ENCODE data around the gene KRTAP20-2. TPM values are rescaled to one million over a fixed set of nuclear protein-coding genes. Genes with fewer than 3 reads are reported as not detected.

Gene KRTAP20-2
- polyA plus RNA-seq, 1 donor (not counting 4 experiments of a cell fraction or from before 2014, with no cell fraction given) = not detected

GRCh38 chr21:30674312-30674711, 39.3 kb downstream of the KRTAP20-2 start:
- Histone ChIP-seq H3K36me3 (ENCODE audit: control insufficient read depth in 2 of 2, extremely low read depth in 1 of 2, insufficient read depth in 2 of 2, low read length in 2 of 2) (no peaks in the 10 kb centered on the region), H3K27ac (ENCODE audit: control insufficient read depth, insufficient read depth, low read length) (no peak overlapping the region), H4K20me1 (ENCODE audit: control insufficient read depth, extremely low read depth, insufficient read depth, low read length) (no peaks in the 10 kb centered on the region), H3K9me1 (ENCODE audit: control insufficient read depth, extremely low read depth, insufficient read depth, low read length) (no peaks in the 10 kb centered on the region), H3K9ac (ENCODE audit: control insufficient read depth, extremely low read depth, insufficient read depth, low read length) (no peak overlapping the region), H3K4me3 (ENCODE audit: control insufficient read depth in 2 of 3, extremely low read depth in 1 of 3, insufficient read depth in 2 of 3, low read depth in 1 of 3, low read length in 3 of 3) (no peak overlapping the region), H3K4me2 (ENCODE audit: control insufficient read depth, extremely low read depth, insufficient read depth, low read depth, low read length) (no peak overlapping the region), H3K79me2 (ENCODE audit: control insufficient read depth, insufficient read depth, low read length) (no peaks in the 10 kb centered on the region), H3K27me3 (ENCODE audit: control insufficient read depth, extremely low read depth, insufficient read depth, low read length) (no peaks in the 10 kb centered on the region), H3K9me3 (ENCODE audit: control insufficient read depth, low read depth, low read length) (no peaks in the 10 kb centered on the region), H3K4me1 (ENCODE audit: control insufficient read depth, extremely low read depth, insufficient read depth, low read length) (no peaks in the 10 kb centered on the region), H2AFZ (ENCODE audit: control insufficient read depth, low read length) (no peak overlapping the region)
- no peak for TF ChIP-seq CTCF (optimal IDR thresholded peaks at IDR 0.05 in 1 of 3, IDR thresholded peaks at IDR 0.05 in 1 of 3, conservative IDR thresholded peaks at IDR 0.05 in 1 of 3; ENCODE audit: extremely low read depth in 1 of 3, insufficient read depth in 2 of 3, low read length in 3 of 3)
- no peak for TF ChIP-seq EZH2 (IDR thresholded peaks at IDR 0.05; ENCODE audit: low read length)
- FAIRE-seq (no peak), DNase-seq (ENCODE audit: low read depth, low spot score) (no peak)
- dilution Hi-C loops (cut with MboI; ENCODE audit: extremely low pct_ligation_motif_present, low sequenced_read_pairs) = no loop called here

- H3K27me3 ChIP-seq (ENCODE audit: control insufficient read depth, extremely low read depth, insufficient read depth, low read length) = no peaks in the 10 kb centered on the region
- H2AFZ ChIP-seq (ENCODE audit: control insufficient read depth, low read length) = no peak overlapping the region
- dilution Hi-C loops (cut with MboI; ENCODE audit: extremely low pct_ligation_motif_present, low sequenced_read_pairs) = no loop called here
- no peak overlapping the region for H3K27ac ChIP-seq (ENCODE audit: control insufficient read depth, insufficient read depth, low read length)
- H3K36me3 ChIP-seq (ENCODE audit: control insufficient read depth in 2 of 2, extremely low read depth in 1 of 2, insufficient read depth in 2 of 2, low read length in 2 of 2) = no peaks in the 10 kb centered on the region
- no peak for TF ChIP-seq EZH2 (IDR thresholded peaks at IDR 0.05; ENCODE audit: low read length)
- no peak for TF ChIP-seq CTCF (optimal IDR thresholded peaks at IDR 0.05 in 1 of 3, IDR thresholded peaks at IDR 0.05 in 1 of 3, conservative IDR thresholded peaks at IDR 0.05 in 1 of 3; ENCODE audit: extremely low read depth in 1 of 3, insufficient read depth in 2 of 3, low read length in 3 of 3)
- H3K9ac ChIP-seq (ENCODE audit: control insufficient read depth, extremely low read depth, insufficient read depth, low read length) = no peak overlapping the region
- no peak overlapping the region for H3K4me3 ChIP-seq (ENCODE audit: control insufficient read depth in 2 of 3, extremely low read depth in 1 of 3, insufficient read depth in 2 of 3, low read depth in 1 of 3, low read length in 3 of 3)
- H3K4me1 ChIP-seq (ENCODE audit: control insufficient read depth, extremely low read depth, insufficient read depth, low read length) = no peaks in the 10 kb centered on the region
- no peak overlapping the region for H3K4me2 ChIP-seq (ENCODE audit: control insufficient read depth, extremely low read depth, insufficient read depth, low read depth, low read length)
- H3K9me3 ChIP-seq (ENCODE audit: control insufficient read depth, low read depth, low read length) = no peaks in the 10 kb centered on the region
- no peaks in the 10 kb centered on the region for H3K9me1 ChIP-seq (ENCODE audit: control insufficient read depth, extremely low read depth, insufficient read depth, low read length)
- H3K79me2 ChIP-seq (ENCODE audit: control insufficient read depth, insufficient read depth, low read length) = no peaks in the 10 kb centered on the region
- no peaks in the 10 kb centered on the region for H4K20me1 ChIP-seq (ENCODE audit: control insufficient read depth, extremely low read depth, insufficient read depth, low read length)
- FAIRE-seq = no peak
- no peak for DNase-seq (ENCODE audit: low read depth, low spot score)
Measured at GRCh38 chr21:30676737-30677136, 41.7 kb downstream of the KRTAP20-2 start.
